Measurements from ENCODE around the gene C6orf15. TPM values are rescaled to one million over a fixed set of nuclear protein-coding genes. Genes with fewer than 3 reads are reported as not detected.

The C6orf15 gene
- total RNA-seq, 1 experiment from 2014 or later: not detected

DNA sequence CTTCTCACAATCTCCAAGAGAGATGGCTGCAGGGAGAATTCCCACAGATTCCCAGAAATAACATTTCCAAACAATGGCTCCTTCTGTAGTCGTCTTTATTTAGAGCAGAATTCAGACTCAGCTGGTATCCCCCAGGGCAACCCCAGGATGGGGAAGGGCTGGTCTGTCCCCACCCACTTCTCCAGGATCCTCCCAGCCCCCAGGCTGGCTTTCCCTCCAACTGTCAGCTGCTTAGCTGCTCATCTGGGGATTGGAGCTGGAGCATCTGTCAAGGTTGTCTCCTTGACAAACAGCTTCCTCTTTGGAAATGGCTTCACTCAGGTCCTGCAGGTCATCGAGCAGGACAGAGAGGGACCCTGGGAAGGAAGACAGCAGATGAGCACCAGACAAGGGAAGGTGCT is 30.0 kb upstream of the C6orf15 start:
- BruUV-seq (replicated peaks): TSS peak; percentile 29
- Histone ChIP-seq H3K4me3 (ENCODE audit: low read depth, low read length) (no peak overlapping the region), H3K27me3 (replicated peaks; ENCODE audit: control insufficient read depth, insufficient read depth, low read length) (no peaks in the 10 kb centered on the region), H3K4me1 (0 out of 2 replicates have a peak, but pooled peaks cover 3% of the 10 kb centered on the region), H3K9me3 (no peaks in the 10 kb centered on the region), H3K36me3 (ENCODE audit: control insufficient read depth, insufficient read depth, low read length) (no peaks in the 10 kb centered on the region)
- H3K9me3 Mint-ChIP-seq (ENCODE audit: unreplicated experiment): no peaks in the 10 kb centered on the region
- no peak for DNase-seq
- ChIA-PET CTCF (no interaction called here), POLR2A (no interaction called here)
- peaks cover 9% of the 10 kb centered on the region for H3K36me3 Mint-ChIP-seq (ENCODE audit: insufficient read depth, unreplicated experiment)
- no peak overlapping the region for H3K27ac Mint-ChIP-seq (ENCODE audit: unreplicated experiment)
- intact Hi-C loops (cut with micrococcal nuclease; ENCODE audit: unreplicated experiment): no loop called here
- TF ChIP-seq CTCF (IDR thresholded peaks at IDR 0.05; ENCODE audit: insufficient read depth in 1 of 2, low read depth in 1 of 2, low read length in 1 of 2, severe bottlenecking in 1 of 2, unreplicated experiment in 1 of 2): no peak
- no peaks in the 10 kb centered on the region for H3K27me3 Mint-ChIP-seq (ENCODE audit: insufficient read depth, unreplicated experiment)
- no peak overlapping the region for H3K4me3 Mint-ChIP-seq (ENCODE audit: unreplicated experiment)
- H3K4me1 Mint-ChIP-seq (ENCODE audit: low read depth, unreplicated experiment): peaks cover 12% of the 10 kb centered on the region

GRCh38 chr6:31140643-31141042 is 28.3 kb upstream of the C6orf15 start:
- TF ChIP-seq CTCF (IDR thresholded peaks at IDR 0.05; ENCODE audit: insufficient read depth in 1 of 2, low read depth in 1 of 2, low read length in 1 of 2, severe bottlenecking in 1 of 2, unreplicated experiment in 1 of 2): no peak
- H3K4me1 ChIP-seq: 0 out of 2 replicates have a peak, but pooled peaks cover 3% of the 10 kb centered on the region
- no TSS peak for BruUV-seq (replicated peaks)
- Mint-ChIP-seq H3K36me3 (ENCODE audit: insufficient read depth, unreplicated experiment) (peaks cover 9% of the 10 kb centered on the region), H3K27ac (ENCODE audit: unreplicated experiment) (no peak overlapping the region), H3K9me3 (ENCODE audit: unreplicated experiment) (no peaks in the 10 kb centered on the region), H3K27me3 (ENCODE audit: insufficient read depth, unreplicated experiment) (no peaks in the 10 kb centered on the region), H3K4me3 (ENCODE audit: unreplicated experiment) (no peak overlapping the region), H3K4me1 (ENCODE audit: low read depth, unreplicated experiment) (peaks cover 13% of the 10 kb centered on the region)
- DNase-seq: no peak
- intact Hi-C loops (cut with micrococcal nuclease; ENCODE audit: unreplicated experiment): no loop called here
- H3K27me3 ChIP-seq (replicated peaks; ENCODE audit: control insufficient read depth, insufficient read depth, low read length): no peaks in the 10 kb centered on the region
- H3K9me3 ChIP-seq: no peaks in the 10 kb centered on the region
- ChIA-PET POLR2A (no interaction called here), CTCF (interaction anchor here (0.6 to 0.7 kb wide), 2 partner anchors 53 to 450 kb away, joined by 3 read pairs; partner anchors contain the start of gene NRM)
- H3K36me3 ChIP-seq (ENCODE audit: control insufficient read depth, insufficient read depth, low read length): no peaks in the 10 kb centered on the region
- no peak overlapping the region for H3K4me3 ChIP-seq (ENCODE audit: low read depth, low read length)

GRCh38 chr6:31139599-31139998 is 27.2 kb upstream of the C6orf15 start:
- POLR2A ChIA-PET: no interaction called here

More at GRCh38 chr6:31139599-31139998, 27.2 kb upstream of the C6orf15 start:
- 0 out of 2 replicates have a peak, but pooled peaks cover 3% of the 10 kb centered on the region for H3K4me1 ChIP-seq
- no TSS peak for BruUV-seq (replicated peaks)
- no peak overlapping the region for H3K27ac Mint-ChIP-seq (ENCODE audit: unreplicated experiment)
- H3K36me3 Mint-ChIP-seq (ENCODE audit: insufficient read depth, unreplicated experiment): peaks cover 2% of the 10 kb centered on the region
- H3K4me3 Mint-ChIP-seq (ENCODE audit: unreplicated experiment): no peak overlapping the region
- no peaks in the 10 kb centered on the region for H3K9me3 ChIP-seq
- CTCF ChIA-PET: no interaction called here
- H3K9me3 Mint-ChIP-seq (ENCODE audit: unreplicated experiment): no peaks in the 10 kb centered on the region
- TF ChIP-seq CTCF (IDR thresholded peaks at IDR 0.05; ENCODE audit: insufficient read depth in 1 of 2, low read depth in 1 of 2, low read length in 1 of 2, severe bottlenecking in 1 of 2, unreplicated experiment in 1 of 2): no peak
- peaks cover 13% of the 10 kb centered on the region for H3K4me1 Mint-ChIP-seq (ENCODE audit: low read depth, unreplicated experiment)
- DNase-seq: no peak
- H3K27me3 Mint-ChIP-seq (ENCODE audit: insufficient read depth, unreplicated experiment): no peaks in the 10 kb centered on the region
- intact Hi-C loops (cut with micrococcal nuclease; ENCODE audit: unreplicated experiment): no loop called here
- H3K4me3 ChIP-seq (ENCODE audit: low read depth, low read length): no peak overlapping the region
- H3K27me3 ChIP-seq (replicated peaks; ENCODE audit: control insufficient read depth, insufficient read depth, low read length): no peaks in the 10 kb centered on the region
- H3K36me3 ChIP-seq (ENCODE audit: control insufficient read depth, insufficient read depth, low read length): no peaks in the 10 kb centered on the region

All from Caco-2 (cell line).